NCI-H187 treated with DMSO at 0.1 percent for 48 hours (cell line): ENCODE results near the gene INTS1.
A peak's percentile ranks its signal among the peaks of the same experiment; 100 is the strongest.
"Not testable (repeated sequence)": the region's sequence is repeated elsewhere in the genome, so short reads cannot be mapped to it uniquely, and the experiment has no call there.

Experiments
- DNase-seq: peaks from one replicate; lab custom pipeline; 2025; lab: John Stamatoyannopoulos, UW

INTS1 gene

DNA sequence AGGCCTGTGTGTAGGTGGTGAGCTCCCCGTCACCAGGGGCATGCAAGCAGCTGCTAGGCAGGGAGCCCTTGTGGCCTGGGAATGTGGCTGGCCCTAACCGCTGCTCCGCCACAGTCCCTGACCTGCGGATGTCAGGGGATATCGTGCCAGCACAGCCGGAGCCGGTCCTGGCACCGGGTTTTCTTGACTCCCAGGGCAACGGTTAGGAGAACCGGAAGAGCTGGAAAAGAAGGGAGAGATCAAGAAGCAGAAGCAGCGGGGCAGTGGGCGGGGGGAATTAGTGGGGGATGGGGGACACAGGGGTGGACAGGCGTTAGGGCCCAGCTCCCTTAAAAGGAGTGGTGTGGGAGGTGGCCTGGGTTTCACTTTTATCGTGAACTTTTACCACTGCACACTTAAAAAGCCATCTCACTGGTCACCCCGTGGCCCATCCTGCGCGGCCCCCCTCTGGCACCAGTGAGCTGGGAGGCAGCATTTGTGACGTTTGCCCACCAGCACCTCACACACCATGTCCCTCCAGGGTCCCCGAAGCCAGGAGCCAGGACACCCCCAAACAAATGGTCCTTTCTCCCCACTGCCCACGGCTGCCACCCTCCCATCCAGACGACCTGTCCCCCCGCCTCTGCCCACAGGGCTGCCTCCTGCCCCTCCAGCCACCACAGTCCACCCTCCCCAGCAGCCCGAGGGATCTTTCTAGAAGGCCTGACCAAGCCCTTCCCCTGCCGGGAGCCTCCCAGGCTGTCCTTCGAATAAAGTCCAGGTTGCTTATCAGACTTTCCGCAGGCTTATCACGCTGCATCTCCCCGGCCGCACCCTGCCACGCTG is 43.2 kb downstream of the INTS1 start:
- no peak for DNase-seq

- no peak for DNase-seq
Measured at GRCh38 chr7:1459920-1460820, 44.0 kb downstream of the INTS1 start.

GRCh38 chr7:1459512-1459892 is 44.7 kb downstream of the INTS1 start:
- peak; percentile 66 for DNase-seq

- no peak for DNase-seq
Measured at GRCh38 chr7:1458683-1459511, 45.3 kb downstream of the INTS1 start, which contains the start of gene MICALL2. Gene MICALL2, minus strand, starts transcription at chr7:1459470. Its CDS starts 144 bp downstream, at chr7:1459326.

DNA sequence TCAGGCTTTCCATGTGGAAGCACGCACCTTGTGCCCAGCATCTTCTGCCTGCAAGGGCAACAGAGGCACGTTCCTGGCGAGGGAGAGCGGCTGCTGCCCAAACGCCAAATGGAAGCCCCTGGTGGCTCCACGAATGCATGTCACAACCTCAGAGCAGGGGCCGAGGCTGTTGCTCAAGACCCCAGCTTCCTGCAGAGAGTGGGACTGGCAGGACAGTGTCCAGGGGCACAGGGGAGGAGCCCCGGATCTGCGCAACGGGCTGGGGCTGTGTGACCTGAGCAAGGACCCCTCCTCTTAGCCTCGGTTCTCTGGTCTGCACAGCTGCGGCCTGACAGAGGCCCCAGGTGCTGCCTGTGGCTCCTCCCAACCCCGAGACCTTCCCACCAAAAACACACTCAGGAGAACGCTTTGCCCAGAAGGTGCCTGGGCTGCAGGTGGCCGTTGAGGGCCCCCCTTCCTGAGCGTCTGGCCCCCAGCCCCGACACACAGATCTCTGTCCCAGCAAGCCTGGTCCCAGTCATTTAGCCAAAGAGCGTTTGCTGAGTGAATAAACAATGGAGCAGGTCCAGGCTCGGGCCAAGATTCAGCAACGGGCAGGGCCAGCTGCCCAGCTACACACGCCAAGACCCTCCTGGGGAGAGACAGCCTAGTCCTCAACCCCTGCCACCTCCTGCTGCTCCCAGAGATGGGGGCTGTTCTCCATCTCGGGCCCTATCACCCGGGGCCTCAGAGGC is 46.1 kb downstream of the INTS1 start:
- DNase-seq: no peak

GRCh38 chr7:1457059-1457948 is 46.9 kb downstream of the INTS1 start:
- no peak for DNase-seq

DNA sequence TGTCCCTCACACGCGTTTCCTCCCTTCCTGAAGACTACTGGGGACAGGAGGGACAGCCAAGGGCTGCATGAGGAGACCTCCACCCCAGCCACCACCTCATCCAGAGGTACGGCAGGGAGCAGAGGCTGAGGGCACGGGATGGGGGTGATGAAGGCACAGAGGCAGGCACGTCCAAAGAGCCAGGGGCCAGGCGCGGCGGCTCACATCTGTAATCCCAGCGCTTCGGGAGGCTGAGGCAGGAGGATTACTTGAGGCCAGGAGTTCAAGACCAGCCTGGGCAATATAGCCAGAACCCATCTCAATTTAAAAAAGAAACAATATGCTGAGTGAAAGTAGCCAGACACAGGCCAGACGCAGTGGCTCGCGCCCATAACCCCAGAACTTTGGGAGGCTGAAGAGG is 48.2 kb downstream of the INTS1 start:
- no peak for DNase-seq

DNA sequence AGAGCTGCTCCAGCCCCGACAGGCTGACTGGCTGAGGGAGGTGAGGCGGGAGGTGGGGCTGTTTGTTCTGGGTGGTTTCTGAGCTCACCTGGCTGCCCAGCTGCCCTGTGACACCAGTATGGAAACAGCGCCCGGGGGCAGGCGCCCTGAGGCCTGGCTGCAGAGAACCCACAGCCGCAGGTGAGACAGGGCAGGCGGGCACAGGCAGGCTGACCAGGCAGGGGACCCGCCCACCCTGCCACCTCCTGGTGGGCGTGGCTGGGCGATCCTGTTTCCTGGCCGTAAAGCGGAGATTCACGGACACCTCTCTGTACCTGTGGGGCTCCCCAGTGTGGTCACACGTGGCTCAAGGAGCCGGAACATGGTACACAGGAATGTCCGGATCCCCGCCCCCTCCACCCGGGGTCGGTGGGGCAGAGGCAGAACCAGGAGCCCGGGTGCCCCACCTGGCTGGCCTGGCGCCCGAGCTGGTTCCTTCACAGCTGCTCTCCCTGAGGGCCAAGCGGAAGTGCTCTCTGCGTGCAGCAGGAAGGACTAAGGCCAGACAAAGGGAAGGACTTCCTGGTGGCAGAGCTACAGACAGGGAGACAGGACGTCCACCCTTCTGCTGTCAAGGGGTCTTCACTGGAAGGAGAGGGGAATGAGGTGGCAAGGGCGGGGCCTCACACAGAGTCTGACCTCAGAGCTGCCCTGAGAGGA is 48.8 kb downstream of the INTS1 start:
- no peak for DNase-seq

- DNase-seq: no peak
Measured at GRCh38 chr7:1454542-1454941, 49.6 kb downstream of the INTS1 start.

DNA sequence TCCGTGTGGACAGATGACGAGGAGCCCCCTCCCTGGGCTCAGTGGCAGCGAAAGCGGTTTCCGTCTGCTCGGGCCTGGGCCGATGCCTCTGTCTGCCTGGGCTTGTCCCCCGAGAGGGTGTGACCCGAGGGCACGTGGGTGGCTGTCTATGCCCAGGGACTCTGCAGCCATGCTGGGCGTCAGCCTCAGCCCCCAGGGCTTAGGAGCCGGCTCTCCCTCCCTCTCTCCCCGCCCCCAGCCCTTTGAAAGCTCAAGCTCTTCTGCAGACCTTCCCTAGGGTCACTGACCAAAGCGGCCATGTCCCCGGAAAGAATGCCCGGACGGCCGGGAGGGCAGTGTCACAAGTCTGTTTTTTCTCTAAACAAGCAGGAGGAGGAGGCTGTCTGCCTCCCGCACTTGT is 52.0 kb downstream of the INTS1 start:
- DNase-seq: no peak

DNA sequence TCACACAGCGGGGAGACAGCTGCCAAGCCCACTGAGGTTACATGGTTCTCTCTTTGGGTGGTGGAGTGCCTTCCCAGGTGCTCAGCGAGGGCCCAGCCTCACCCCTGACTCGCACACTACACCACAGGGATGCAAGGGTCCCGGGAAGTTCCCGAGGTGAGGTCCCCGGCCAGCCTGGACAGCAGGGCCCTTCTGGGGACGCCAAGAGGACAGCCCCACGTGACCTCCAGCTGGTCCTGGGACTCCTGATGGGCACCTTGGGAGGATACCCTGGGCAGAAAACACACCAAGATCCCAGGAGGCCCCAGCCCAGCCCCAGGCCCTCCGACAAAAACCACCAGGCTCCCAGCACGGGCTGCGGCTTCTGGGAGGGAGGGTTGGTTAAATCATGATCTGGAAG is 53.2 kb downstream of the INTS1 start:
- DNase-seq: no peak

DNA sequence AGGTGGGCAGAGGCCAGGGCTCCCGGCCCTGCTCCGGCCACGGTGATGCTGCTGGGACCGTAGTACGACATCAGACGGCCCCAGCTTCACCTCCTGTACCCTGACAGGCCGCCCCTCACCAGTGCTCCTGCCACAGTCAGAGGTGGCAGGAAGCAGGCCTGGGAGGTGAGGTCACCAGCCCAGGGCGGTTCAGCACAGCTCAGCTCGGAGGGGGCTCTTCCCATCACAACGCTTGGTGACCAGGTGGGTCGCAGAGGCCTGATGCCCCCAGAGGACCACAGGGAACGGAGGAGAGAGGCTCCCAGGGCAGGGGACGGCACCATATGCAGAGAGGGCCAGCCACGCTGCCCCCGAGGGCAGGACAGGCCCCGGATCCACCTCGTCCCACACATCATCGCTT is 53.8 kb downstream of the INTS1 start:
- DNase-seq: no peak

GRCh38 chr7:1449951-1450350 is 54.2 kb downstream of the INTS1 start:
- no peak for DNase-seq

- DNase-seq: no peak
Measured at GRCh38 chr7:1449501-1449900, 54.7 kb downstream of the INTS1 start.

- DNase-seq: no peak
Measured at GRCh38 chr7:1448958-1449357, 55.2 kb downstream of the INTS1 start.

DNA sequence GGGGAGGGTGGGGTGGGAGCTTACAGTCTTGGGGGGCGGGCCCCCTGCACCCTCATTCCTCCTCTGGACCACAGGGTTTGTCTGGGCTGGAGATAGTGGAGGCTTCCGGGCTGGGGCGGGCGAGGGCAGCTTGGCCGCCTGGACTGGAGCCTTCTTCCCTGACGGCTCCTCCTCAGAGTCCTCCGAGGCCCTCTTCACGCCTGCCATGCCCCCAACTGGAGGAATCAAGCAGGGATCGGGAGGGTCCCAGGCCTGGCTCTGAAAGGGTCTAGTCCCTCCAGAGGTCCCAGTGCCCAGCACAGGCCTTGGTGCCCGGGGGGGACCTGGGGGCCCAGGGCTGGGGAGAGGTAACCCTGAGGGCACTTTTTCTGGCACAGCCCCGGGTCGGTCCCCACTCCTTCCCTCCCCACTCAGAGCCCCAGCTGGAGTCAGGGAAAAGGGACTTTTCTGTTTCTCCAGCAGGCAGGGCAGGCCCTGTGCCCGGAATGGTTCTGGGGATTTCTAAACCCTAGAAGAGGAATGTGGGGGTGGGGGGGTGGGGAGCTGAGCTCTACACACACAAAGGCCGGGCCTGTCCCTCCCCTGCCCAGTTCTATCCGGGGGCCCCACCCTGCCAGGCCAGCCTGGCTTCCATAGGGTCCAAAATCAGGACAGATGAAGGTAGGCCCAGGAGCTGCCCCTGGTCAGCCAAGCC is 56.5 kb downstream of the INTS1 start:
- DNase-seq: no peak

GRCh38 chr7:1447112-1447511 is 57.1 kb downstream of the INTS1 start:
- DNase-seq: no peak

GRCh38 chr7:1446620-1447032 is 57.6 kb downstream of the INTS1 start:
- no peak for DNase-seq

GRCh38 chr7:1446026-1446425 is 58.2 kb downstream of the INTS1 start:
- not testable (repeated sequence) for DNase-seq
